IPS-20b (cell line): ENCODE measurements around the gene ARHGAP15.
A peak's percentile ranks its signal among the peaks of the same experiment; 100 is the strongest.

Experiments used
- H3K27ac ChIP-seq: one replicate; pipeline ENCODE4 v1.5.1; 2013; ENCODE audit warnings: low read length
- H3K27me3 ChIP-seq: 2 replicates; pipeline ENCODE4 v1.6.1; 2013; ENCODE audit warnings: mild to moderate bottlenecking, low read length, inconsistent platforms; ENCODE audit not compliant: insufficient read depth
- H3K36me3 ChIP-seq: 2 replicates; pipeline ENCODE4 v1.6.1; 2013; ENCODE audit warnings: low read depth, mild to moderate bottlenecking, inconsistent platforms, low read length, moderate library complexity; ENCODE audit not compliant: insufficient read depth
- H3K4me1 ChIP-seq: 2 replicates; pipeline ENCODE4 v1.6.1; 2013; ENCODE audit warnings: mild to moderate bottlenecking, control low read depth, inconsistent platforms, low read length, moderate library complexity; ENCODE audit not compliant: insufficient read depth
- H3K4me3 ChIP-seq: 2 replicates; pipeline ENCODE4 v1.5.1; 2013; ENCODE audit warnings: mild to moderate bottlenecking, low read length, inconsistent platforms
- H3K9ac ChIP-seq: 2 replicates; pipeline ENCODE4 v1.6.1; 2013; ENCODE audit warnings: low read depth, mild to moderate bottlenecking, inconsistent platforms, low read length, moderate library complexity
- H3K9me3 ChIP-seq: 2 replicates; pipeline ENCODE4 v1.6.1; 2013; ENCODE audit warnings: mild to moderate bottlenecking, low read depth, low read length, inconsistent platforms; ENCODE audit not compliant: insufficient read depth

Gene ARHGAP15

GRCh38 chr2:143334837-143335236, 205.6 kb downstream of the ARHGAP15 start:
- Histone ChIP-seq H3K9me3 (no peaks in the 10 kb centered on the region), H3K4me1 (no peaks in the 10 kb centered on the region), H3K27ac (no peak overlapping the region), H3K4me3 (no peak overlapping the region), H3K36me3 (no peaks in the 10 kb centered on the region), H3K27me3 (no peaks in the 10 kb centered on the region), H3K9ac (no peak overlapping the region)

- Histone ChIP-seq H3K4me3 (no peak overlapping the region), H3K4me1 (peaks cover 6% of the 10 kb centered on the region; the same call in 1 of the 2 replicates), H3K9me3 (no peaks in the 10 kb centered on the region), H3K36me3 (no peaks in the 10 kb centered on the region), H3K27ac (no peak overlapping the region), H3K27me3 (no peaks in the 10 kb centered on the region), H3K9ac (no peak overlapping the region)
Observed at GRCh38 chr2:143336719-143337210, 207.5 kb downstream of the ARHGAP15 start.

DNA sequence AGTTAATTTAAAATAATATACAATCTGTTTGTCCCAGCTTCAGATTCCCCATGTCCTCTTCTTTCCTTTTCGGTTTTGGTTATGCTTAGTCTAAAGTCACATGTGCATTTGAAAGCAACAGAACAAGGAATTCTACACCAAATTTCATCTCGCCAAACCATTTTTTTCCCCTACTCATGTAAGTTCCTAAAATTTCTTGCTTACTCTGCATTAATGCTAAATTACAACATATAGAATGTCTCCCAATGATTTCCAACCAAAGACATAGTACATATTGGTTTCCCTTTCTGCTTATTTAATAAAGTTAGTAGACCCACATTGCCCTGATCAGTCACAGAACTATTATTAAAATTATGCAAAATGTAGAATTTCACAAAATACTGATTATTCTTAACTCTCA, 212.3 kb downstream of the ARHGAP15 start:
- no peak overlapping the region for H3K9ac ChIP-seq

DNA sequence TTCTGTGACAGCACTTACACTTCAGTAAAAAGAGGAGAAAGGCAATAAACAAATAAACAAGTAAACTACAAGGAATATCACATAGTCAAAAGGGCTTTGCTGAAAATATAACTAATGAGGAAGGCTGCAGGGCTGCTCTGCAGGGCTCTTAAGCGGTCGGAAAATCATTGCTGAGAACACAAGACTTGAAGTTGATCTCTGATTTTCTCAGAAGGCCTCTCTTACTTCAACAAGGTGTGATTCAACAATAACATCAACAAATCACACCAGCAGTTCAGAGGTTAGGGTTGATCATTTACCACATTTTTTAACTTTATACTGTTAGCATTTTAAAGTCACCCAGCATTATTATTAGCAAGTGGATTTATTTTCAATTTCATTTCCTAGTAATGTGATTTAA, 215.6 kb downstream of the ARHGAP15 start:
- Histone ChIP-seq H3K9me3 (no peaks in the 10 kb centered on the region), H3K27me3 (no peaks in the 10 kb centered on the region), H3K4me1 (peaks cover 32% of the 10 kb centered on the region), H3K9ac (no peak overlapping the region), H3K27ac (no peak overlapping the region), H3K36me3 (no peaks in the 10 kb centered on the region), H3K4me3 (no peak overlapping the region)

More for the DNA sequence above, 212.3 kb downstream of the ARHGAP15 start:
- Histone ChIP-seq H3K36me3 (no peaks in the 10 kb centered on the region), H3K4me1 (peaks cover 15% of the 10 kb centered on the region; the same call in 1 of the 2 replicates), H3K27me3 (no peaks in the 10 kb centered on the region), H3K27ac (no peak overlapping the region), H3K9me3 (no peaks in the 10 kb centered on the region), H3K4me3 (no peak overlapping the region)

DNA sequence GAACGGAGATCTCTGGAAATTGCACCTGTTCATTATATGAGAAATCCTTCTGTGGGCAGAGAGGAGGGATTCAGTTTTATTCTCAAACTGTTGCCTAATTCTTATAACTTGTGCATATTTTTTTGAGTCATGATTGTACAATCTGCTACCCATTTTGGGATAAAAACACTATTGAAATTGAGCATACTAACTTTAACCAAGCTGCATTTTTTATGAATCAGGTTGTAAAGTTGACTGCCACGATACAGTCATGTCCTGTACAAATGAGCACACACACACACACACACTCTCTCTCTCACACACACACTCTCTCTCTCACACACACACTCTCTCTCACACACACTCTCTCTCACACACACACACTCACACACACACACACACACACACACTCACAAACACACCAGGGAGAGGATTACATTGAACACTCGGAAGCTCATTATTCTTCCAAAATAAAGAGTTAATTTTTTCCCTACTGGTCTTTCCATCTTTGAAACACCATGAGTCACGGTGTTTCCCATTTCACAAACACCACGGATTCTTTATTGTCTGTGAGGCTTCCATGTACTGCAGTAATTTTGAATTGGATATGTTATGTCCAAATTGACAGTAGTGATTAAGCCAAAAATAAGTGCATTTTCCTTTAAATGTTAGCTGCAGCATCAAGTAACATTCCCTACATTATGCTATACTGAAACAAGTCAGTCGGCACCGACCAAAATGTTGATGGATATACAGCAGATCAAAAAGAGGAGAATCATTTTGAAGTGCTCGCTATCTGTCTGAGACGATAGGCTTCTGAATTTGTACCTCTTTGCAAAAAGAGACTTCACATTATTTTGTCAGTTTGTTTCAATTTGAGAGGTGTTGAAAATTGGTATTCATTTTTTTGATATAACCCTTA, 216.9 kb downstream of the ARHGAP15 start:
- Histone ChIP-seq H3K27me3 (no peaks in the 10 kb centered on the region), H3K4me3 (no peak overlapping the region), H3K27ac (no peak overlapping the region), H3K9me3 (no peaks in the 10 kb centered on the region), H3K9ac (no peak overlapping the region), H3K36me3 (no peaks in the 10 kb centered on the region), H3K4me1 (peaks cover 26% of the 10 kb centered on the region)

DNA sequence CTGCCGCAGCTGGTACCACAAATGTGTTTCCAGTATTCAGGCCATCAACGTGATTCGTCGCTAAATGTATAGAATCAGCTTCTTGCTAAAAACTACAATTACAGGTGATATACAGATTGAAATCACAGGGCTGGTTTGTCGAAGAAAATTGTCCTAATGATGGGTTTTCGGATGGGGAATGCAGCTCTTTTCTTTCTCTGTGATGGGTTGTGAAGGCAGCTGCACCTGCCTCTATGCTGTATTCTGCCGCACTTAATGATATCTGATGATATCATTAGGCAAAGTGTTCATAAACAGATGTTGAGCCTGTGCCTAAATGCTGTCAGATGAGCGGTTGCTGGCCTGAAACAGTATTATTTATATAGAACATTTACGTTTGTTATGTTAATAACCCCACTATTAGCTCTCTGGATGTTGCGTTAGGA, 218.1 kb downstream of the ARHGAP15 start:
- no peaks in the 10 kb centered on the region for H3K36me3 ChIP-seq
- H3K9me3 ChIP-seq = no peaks in the 10 kb centered on the region
- no peaks in the 10 kb centered on the region for H3K27me3 ChIP-seq
- H3K4me1 ChIP-seq = peaks cover 26% of the 10 kb centered on the region
- H3K27ac ChIP-seq = no peak overlapping the region
- peak overlapping the region; percentile 31 for H3K4me3 ChIP-seq
- no peak overlapping the region for H3K9ac ChIP-seq

GRCh38 chr2:143347901-143348414, 218.7 kb downstream of the ARHGAP15 start:
- H3K9ac ChIP-seq = no peak overlapping the region
- no peaks in the 10 kb centered on the region for H3K36me3 ChIP-seq
- H3K9me3 ChIP-seq = no peaks in the 10 kb centered on the region
- H3K27ac ChIP-seq = no peak overlapping the region
- peaks cover 26% of the 10 kb centered on the region for H3K4me1 ChIP-seq
- 0 out of 2 replicates have a peak overlapping the region, but pooled peaks have one; percentile 31 for H3K4me3 ChIP-seq
- H3K27me3 ChIP-seq = no peaks in the 10 kb centered on the region

GRCh38 chr2:143354050-143354750, 225.0 kb downstream of the ARHGAP15 start:
- Histone ChIP-seq H3K9me3 (no peaks in the 10 kb centered on the region), H3K4me3 (no peak overlapping the region), H3K27me3 (no peaks in the 10 kb centered on the region), H3K27ac (no peak overlapping the region), H3K36me3 (no peaks in the 10 kb centered on the region), H3K4me1 (no peaks in the 10 kb centered on the region), H3K9ac (no peak overlapping the region)

GRCh38 chr2:143355870-143356269, 226.7 kb downstream of the ARHGAP15 start:
- H3K27me3 ChIP-seq = no peaks in the 10 kb centered on the region

DNA sequence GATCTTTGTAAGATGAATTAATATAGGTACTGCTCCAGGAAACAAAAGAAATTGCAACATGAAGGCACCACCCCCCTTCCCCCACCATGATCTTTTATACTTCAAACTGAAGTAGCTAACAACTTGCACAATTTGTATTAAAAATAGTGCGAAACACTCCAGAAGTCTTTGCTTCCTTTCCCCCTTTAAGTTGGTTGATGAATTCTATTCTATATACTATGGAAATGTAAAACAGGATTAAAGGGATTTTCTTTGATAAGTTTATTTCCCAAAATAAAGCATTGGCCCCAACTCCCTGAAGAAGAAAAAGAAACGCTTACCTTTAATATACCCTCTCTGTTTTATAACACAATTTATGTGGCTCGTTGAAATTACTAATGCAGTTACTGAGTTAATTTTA, 227.1 kb downstream of the ARHGAP15 start:
- no peaks in the 10 kb centered on the region for H3K36me3 ChIP-seq
- no peaks in the 10 kb centered on the region for H3K9me3 ChIP-seq
- H3K9ac ChIP-seq = no peak overlapping the region
- H3K4me3 ChIP-seq = no peak overlapping the region
- H3K27me3 ChIP-seq = no peaks in the 10 kb centered on the region
- no peak overlapping the region for H3K27ac ChIP-seq
- no peaks in the 10 kb centered on the region for H3K4me1 ChIP-seq

More at GRCh38 chr2:143355870-143356269, 226.7 kb downstream of the ARHGAP15 start:
- no peak overlapping the region for H3K27ac ChIP-seq
- no peaks in the 10 kb centered on the region for H3K9me3 ChIP-seq
- no peaks in the 10 kb centered on the region for H3K36me3 ChIP-seq
- H3K4me1 ChIP-seq = no peaks in the 10 kb centered on the region
- no peak overlapping the region for H3K9ac ChIP-seq
- no peak overlapping the region for H3K4me3 ChIP-seq

DNA sequence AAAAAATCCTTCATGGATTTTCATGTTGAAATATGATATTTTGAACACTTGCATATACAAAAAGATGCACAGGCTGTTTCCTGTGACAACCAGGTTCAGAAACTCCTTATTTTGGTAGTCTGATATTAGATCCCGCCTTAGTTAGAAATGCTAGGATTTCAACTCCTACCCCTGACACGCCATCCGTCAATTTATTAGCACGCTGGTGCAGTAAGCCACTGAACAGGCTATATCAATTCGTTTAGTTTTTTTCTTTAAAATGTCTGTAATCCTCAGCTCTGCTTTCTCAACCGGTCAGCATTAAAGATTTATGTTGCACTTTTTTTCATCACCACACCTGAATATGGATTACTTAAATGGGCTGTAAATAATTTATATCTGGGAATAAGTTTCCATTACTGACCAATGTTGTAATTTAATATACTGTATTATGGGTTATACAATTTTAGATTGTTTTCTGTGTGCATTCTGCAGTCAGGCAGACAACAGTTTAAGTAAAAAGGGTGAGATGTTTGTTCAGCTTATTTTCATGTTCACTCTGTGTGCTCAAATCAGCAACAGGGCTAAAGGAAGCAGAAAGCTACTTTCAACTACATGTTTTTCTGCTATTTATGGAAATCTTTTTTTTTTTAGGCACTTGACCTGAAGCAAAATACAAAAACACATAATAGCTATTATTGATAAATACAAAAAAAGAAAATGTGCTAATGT, 227.7 kb downstream of the ARHGAP15 start:
- no peaks in the 10 kb centered on the region for H3K4me1 ChIP-seq
- no peak overlapping the region for H3K9ac ChIP-seq
- H3K36me3 ChIP-seq = no peaks in the 10 kb centered on the region
- no peaks in the 10 kb centered on the region for H3K9me3 ChIP-seq
- no peak overlapping the region for H3K4me3 ChIP-seq
- H3K27me3 ChIP-seq = no peaks in the 10 kb centered on the region
- no peak overlapping the region for H3K27ac ChIP-seq
